ENCODE data around the gene MPP3.
"Not testable (repeated sequence)": the region's sequence is repeated elsewhere in the genome, so short reads cannot be mapped to it uniquely, and the experiment has no call there.

Gene MPP3

GRCh38 chr17:43832976-43833829, at the start of gene MPP3:
Gene MPP3, minus strand, starts transcription at chr17:43833146. Its CDS starts 1,240 bp downstream, at chr17:43831906.
- peak; percentile 52 for DNase-seq

GRCh38 chr17:43881758-43882505, 49.0 kb upstream of the MPP3 start:
- DNase-seq: no peak

GRCh38 chr17:43881181-43881580, 48.2 kb upstream of the MPP3 start:
- no peak for DNase-seq

- DNase-seq: peak; percentile 49
Measured at GRCh38 chr17:43880420-43880991, 47.6 kb upstream of the MPP3 start.

- DNase-seq: no peak
Measured at GRCh38 chr17:43879723-43880419, 46.9 kb upstream of the MPP3 start.

GRCh38 chr17:43878260-43879175, 45.6 kb upstream of the MPP3 start:
- peak; percentile 73 for DNase-seq

GRCh38 chr17:43877451-43878155, 44.7 kb upstream of the MPP3 start:
- DNase-seq: no peak

- no peak for DNase-seq
Measured at GRCh38 chr17:43877031-43877430, 44.1 kb upstream of the MPP3 start.

- no peak for DNase-seq
Measured at GRCh38 chr17:43875476-43876147, 42.7 kb upstream of the MPP3 start.

- no peak for DNase-seq
Measured at GRCh38 chr17:43874293-43874692, 41.3 kb upstream of the MPP3 start.

GRCh38 chr17:43873815-43874214, 40.9 kb upstream of the MPP3 start:
- DNase-seq: no peak

GRCh38 chr17:43873091-43873490, 40.1 kb upstream of the MPP3 start:
- no peak for DNase-seq

- no peak for DNase-seq
Measured at GRCh38 chr17:43871946-43872690, 39.2 kb upstream of the MPP3 start.

GRCh38 chr17:43869031-43869430, 36.1 kb upstream of the MPP3 start:
- DNase-seq: not testable (repeated sequence)

- no peak for DNase-seq
Measured at GRCh38 chr17:43868226-43868994, 35.5 kb upstream of the MPP3 start.

GRCh38 chr17:43864161-43864984, 31.4 kb upstream of the MPP3 start:
- DNase-seq: no peak

- DNase-seq: no peak
Measured at GRCh38 chr17:43861960-43862359, 29.0 kb upstream of the MPP3 start.

GRCh38 chr17:43860927-43861622, 28.1 kb upstream of the MPP3 start:
- DNase-seq: no peak
